Esophagus (tissue), 2 donors: Measurements from ENCODE around the gene TBKBP1. TPM values are rescaled to one million over a fixed set of nuclear protein-coding genes. Genes with fewer than 3 reads are reported as not detected.

ENCODE experiments used
- H3K27ac ChIP-seq, 2 donors: one replicate each; pipeline ENCODE4 v1.5.1; 2013; ENCODE audit warnings: low read depth in 2 of 2, mild to moderate bottlenecking in 2 of 2, inconsistent platforms in 1 of 2, low read length in 1 of 2, moderate library complexity in 1 of 2
- H3K27me3 ChIP-seq, 2 donors: one replicate each; pipeline ENCODE4 v1.6.1; 2013; ENCODE audit warnings: low read length in 2 of 2, control low read depth in 1 of 2, mild to moderate bottlenecking in 1 of 2; ENCODE audit not compliant: insufficient read depth in 2 of 2, control insufficient read depth in 1 of 2
- H3K36me3 ChIP-seq, 2 donors: one replicate each; pipeline ENCODE4 v1.6.1; 2013; ENCODE audit warnings: low read length in 1 of 2; ENCODE audit not compliant: control insufficient read depth in 2 of 2, insufficient read depth in 2 of 2
- H3K4me1 ChIP-seq, 2 donors: one replicate each; pipeline ENCODE4 v1.6.1; 2013; ENCODE audit warnings: low read length in 1 of 2; ENCODE audit not compliant: control insufficient read depth in 2 of 2, insufficient read depth in 2 of 2
- H3K4me3 ChIP-seq, 2 donors: one replicate each; pipeline ENCODE4 v1.5.1; 2013; ENCODE audit warnings: low read length in 2 of 2, mild to moderate bottlenecking in 2 of 2, low read depth in 1 of 2, moderate library complexity in 1 of 2
- H3K9me3 ChIP-seq, 2 donors: one replicate each; pipeline ENCODE4 v1.6.1; 2013; ENCODE audit warnings: mild to moderate bottlenecking in 2 of 2, low read depth in 1 of 2, low read length in 1 of 2, moderate library complexity in 1 of 2; ENCODE audit not compliant: control insufficient read depth in 2 of 2, insufficient read depth in 1 of 2
- WGBS, 2 donors: extraction: QIAGEN DNeasy Blood & Tissue Kit; methylation state at CpG; one replicate each; pipeline ENCODE4 v1.1.7; 2013; 5-methylcytosine and 5-hydroxymethylcytosine counted together
- polyA plus RNA-seq, 2 donors: library from polyadenylated mRNA; stranded (reverse); fragments of 200-250 nt; gene quantifications; one replicate each; pipeline ENCODE4 v1.2.3, GENCODE V29; 2013
- donor health status: healthy with polysubstance abuse.
- donor health status: Bipolar disorder and iron deficiency.

TBKBP1 gene
- polyA plus RNA-seq, 2 donors: 9.2 to 17.1 TPM

DNA sequence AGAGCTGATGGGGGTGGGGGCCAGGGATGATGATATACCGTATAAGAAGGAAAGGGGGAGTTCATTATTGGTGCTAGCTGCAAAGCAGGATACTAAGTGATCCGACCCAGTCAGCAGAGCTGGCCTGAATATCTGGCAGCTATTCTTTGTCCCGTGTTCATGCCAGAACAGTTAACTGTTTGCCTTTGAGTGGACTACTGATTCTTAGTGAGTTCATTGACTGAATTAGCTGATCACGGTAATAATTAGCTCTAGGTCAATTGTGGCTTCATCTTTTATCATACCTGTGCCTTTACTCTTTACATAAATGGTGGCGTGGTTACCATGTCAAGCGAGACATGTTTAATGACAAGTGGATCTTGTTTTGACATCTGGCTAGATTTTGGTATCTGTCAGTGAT lies 39.0 kb upstream of the TBKBP1 start:
- Histone ChIP-seq H3K4me1 (no peaks in the 10 kb centered on the region), H3K9me3 (no peaks in the 10 kb centered on the region), H3K4me3 (no peak overlapping the region), H3K36me3 (peaks cover 9 to 34% of the 10 kb centered on the region in 2 donors), H3K27ac (no peak overlapping the region), H3K27me3 (no peaks in the 10 kb centered on the region)
- 44 to 54% methylated on average over 6 of the region's 6 CpGs for WGBS, 2 donors

DNA sequence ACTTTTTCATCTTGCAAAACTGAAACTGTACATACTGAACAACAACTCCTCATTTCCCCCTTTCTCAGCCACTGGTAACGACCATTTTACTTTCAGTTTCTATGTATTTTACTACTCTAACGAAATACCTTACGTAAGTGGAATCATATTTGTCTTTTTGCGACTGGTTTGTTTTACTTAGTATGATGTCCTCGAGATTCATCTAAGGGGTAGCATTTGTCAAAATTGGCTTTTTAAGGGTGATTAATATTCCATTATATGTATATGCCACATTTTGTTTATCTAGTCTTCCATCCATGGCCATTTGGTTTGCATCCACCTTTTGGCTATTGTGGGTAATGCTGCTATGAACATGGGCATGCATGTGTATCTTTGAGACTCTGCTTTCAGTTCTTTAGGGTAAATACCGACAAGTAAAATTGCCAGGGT lies 33.9 kb upstream of the TBKBP1 start:
- no peak overlapping the region for H3K27ac ChIP-seq
- 52 to 62% methylated on average over 6 of the region's 6 CpGs for WGBS, 2 donors
- no peaks in the 10 kb centered on the region for H3K9me3 ChIP-seq
- no peaks in the 10 kb centered on the region for H3K4me1 ChIP-seq
- H3K4me3 ChIP-seq: no peak overlapping the region
- H3K36me3 ChIP-seq: peaks cover 17 to 35% of the 10 kb centered on the region in 2 donors
- H3K27me3 ChIP-seq: no peaks in the 10 kb centered on the region

DNA sequence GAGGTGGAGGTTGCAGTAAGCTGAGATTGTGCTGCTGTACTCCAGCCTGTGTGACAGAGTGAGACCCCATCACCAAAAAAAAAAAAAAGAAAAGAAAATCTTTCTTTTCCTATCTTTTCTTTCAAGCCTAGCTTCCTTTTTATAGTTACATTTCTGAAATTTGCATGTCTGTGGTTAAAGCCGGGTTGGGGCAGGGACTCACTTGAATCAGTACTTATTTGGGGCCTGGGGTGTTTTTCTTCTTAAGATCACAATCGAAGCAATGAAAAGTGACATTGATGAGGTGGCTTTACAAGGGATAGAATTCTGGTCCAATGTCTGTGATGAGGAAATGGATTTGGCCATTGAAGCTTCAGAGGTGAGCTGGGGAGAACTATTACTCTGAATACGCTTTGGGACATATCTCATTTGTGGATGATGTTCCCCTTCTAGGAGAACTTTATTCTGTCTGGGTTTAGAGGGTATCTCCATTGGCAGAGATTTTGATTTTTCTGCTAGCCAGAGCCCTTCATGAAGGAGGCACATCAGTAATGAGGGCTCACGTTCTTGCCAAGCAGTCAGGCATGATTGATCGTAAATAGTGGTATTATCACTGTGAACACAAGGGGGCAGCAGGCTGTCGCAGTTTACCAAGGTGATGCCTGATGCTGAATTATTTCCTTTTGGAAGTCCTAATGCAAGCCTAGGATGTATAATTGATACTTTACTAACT lies 29.9 kb upstream of the TBKBP1 start:
- peaks cover 11 to 16% of the 10 kb centered on the region in 2 donors for H3K36me3 ChIP-seq
- H3K4me3 ChIP-seq: no peak overlapping the region
- H3K9me3 ChIP-seq: no peaks in the 10 kb centered on the region
- H3K27me3 ChIP-seq: no peaks in the 10 kb centered on the region
- peak overlapping the region in 1 of 2 donors; percentile 1 for H3K27ac ChIP-seq
- WGBS, 2 donors: 40% methylated on average over 6 of the region's 6 CpGs
- no peaks in the 10 kb centered on the region for H3K4me1 ChIP-seq

DNA sequence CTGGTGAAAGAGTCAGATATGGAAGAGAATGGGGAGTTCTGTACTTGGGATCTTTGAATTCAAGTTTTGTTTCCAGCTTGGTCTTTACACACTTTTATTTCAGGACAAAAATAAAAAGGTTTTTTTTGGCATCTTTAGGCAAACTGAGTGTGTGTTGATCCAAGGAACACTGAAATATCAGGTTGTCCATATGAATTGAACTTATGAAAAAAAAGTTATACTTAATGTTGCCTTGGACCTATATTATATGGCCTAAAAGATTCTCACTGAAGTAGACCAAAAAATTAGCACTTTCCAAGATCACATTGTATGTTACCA lies 29.4 kb upstream of the TBKBP1 start:
- no peak overlapping the region for H3K4me3 ChIP-seq
- H3K27ac ChIP-seq: no peak overlapping the region
- peaks cover 13 to 18% of the 10 kb centered on the region in 2 donors for H3K36me3 ChIP-seq

DNA sequence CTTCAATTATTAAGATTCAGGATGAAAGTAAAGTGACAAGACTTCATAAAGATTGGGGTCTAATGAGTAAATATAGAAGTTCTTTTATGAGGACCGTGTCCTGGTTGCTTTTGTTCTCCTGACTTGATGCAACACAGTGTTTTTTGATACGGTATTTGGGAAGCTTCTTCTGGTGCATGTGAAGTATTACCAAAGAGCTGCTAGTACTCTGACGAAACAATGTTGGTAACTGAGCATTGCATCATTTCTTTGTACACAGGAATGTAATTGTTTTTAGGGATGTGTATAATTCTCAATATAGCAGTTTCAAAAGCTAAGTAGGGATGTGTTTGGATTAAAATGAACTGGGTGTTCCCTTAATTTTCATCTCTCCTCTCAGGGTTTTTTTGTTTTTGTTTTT lies 28.3 kb upstream of the TBKBP1 start:
- no peak overlapping the region for H3K4me3 ChIP-seq
- peaks cover 16 to 23% of the 10 kb centered on the region in 2 donors for H3K36me3 ChIP-seq
- 75% methylated on average over 3 of the region's 3 CpGs for WGBS, 2 donors
- no peak overlapping the region for H3K27ac ChIP-seq
- no peaks in the 10 kb centered on the region for H3K4me1 ChIP-seq
- H3K27me3 ChIP-seq: no peaks in the 10 kb centered on the region
- H3K9me3 ChIP-seq: no peaks in the 10 kb centered on the region

More for the DNA sequence above, 29.4 kb upstream of the TBKBP1 start:
- no peaks in the 10 kb centered on the region for H3K27me3 ChIP-seq
- no peaks in the 10 kb centered on the region for H3K9me3 ChIP-seq
- no peaks in the 10 kb centered on the region for H3K4me1 ChIP-seq

DNA sequence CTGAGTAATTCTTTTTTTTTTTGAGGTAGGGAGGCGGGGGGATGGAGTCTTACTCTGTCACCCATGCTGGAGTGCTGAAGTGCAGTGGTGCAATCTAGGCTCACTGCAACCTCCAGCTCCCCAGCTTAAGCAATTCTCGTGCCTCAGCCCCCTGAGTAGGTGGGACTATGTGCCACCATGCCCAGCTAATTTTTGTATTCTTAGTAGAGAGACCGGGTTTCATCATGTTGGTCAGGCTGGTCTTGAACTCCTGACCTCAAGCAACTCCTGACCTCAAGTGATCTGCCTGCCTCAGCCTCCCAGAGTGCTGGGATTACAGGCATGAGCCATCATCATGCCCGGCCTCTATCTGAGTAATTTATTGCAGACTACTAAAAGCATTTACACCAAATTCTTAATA lies 24.9 kb upstream of the TBKBP1 start:
- H3K27ac ChIP-seq: no peak overlapping the region
- 92% methylated on average over 4 of the region's 4 CpGs for WGBS, 2 donors

DNA sequence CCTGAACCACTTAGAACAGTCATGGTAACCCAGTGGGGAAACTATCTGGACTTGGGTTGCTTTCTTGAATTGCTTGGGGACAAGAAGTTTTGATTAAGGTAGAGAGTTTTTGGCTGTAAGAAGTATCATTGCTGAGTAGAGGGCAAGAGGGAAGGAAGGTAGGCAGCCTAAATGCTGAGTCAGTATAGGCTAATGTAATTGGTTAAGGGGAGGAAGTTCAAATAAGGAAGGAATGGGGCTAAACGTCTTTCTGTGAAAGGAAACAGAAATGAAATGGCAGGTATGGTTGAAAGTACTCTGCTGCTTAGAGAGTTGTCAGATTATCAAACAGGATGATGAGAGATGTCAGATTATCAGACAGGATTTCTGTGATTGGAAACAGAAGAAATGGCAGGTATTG lies 23.9 kb upstream of the TBKBP1 start:
- Histone ChIP-seq H3K27me3 (no peaks in the 10 kb centered on the region), H3K4me3 (no peak overlapping the region), H3K27ac (no peak overlapping the region), H3K9me3 (no peaks in the 10 kb centered on the region), H3K36me3 (peaks cover 15 to 37% of the 10 kb centered on the region in 2 donors), H3K4me1 (no peaks in the 10 kb centered on the region)
- WGBS, 2 donors: 10 to 21% methylated on average over 1 of the region's 1 CpG

More for the DNA sequence above, 24.9 kb upstream of the TBKBP1 start:
- H3K4me1 ChIP-seq: no peaks in the 10 kb centered on the region
- no peaks in the 10 kb centered on the region for H3K27me3 ChIP-seq
- H3K9me3 ChIP-seq: no peaks in the 10 kb centered on the region
- H3K4me3 ChIP-seq: no peak overlapping the region
- H3K36me3 ChIP-seq: peaks cover 18 to 29% of the 10 kb centered on the region in 2 donors

DNA sequence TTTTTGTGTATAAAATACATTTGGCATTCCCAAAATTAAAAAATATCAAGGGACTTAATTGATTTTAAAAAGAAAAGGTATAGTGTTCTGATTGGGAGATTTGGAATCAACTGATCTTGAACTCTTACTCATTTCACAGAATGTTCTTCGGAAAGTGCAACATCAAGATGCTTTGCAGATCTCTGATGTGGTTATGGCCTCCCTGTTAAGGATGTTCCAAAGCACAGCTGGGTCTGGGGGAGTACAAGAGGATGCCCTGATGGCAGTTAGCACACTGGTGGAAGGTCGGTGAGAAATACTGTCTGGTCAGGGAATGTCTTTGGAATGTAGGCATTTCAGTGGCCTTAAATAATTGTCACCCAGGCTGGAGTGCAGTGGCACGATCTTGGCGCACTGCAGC lies 19.5 kb upstream of the TBKBP1 start:
- no peak overlapping the region for H3K4me3 ChIP-seq
- WGBS, 2 donors: 85 to 88% methylated on average over 4 of the region's 4 CpGs
- no peaks in the 10 kb centered on the region for H3K9me3 ChIP-seq
- no peaks in the 10 kb centered on the region for H3K27me3 ChIP-seq
- H3K27ac ChIP-seq: no peak overlapping the region
- no peaks in the 10 kb centered on the region for H3K4me1 ChIP-seq
- H3K36me3 ChIP-seq: peaks cover 37 to 47% of the 10 kb centered on the region in 2 donors

DNA sequence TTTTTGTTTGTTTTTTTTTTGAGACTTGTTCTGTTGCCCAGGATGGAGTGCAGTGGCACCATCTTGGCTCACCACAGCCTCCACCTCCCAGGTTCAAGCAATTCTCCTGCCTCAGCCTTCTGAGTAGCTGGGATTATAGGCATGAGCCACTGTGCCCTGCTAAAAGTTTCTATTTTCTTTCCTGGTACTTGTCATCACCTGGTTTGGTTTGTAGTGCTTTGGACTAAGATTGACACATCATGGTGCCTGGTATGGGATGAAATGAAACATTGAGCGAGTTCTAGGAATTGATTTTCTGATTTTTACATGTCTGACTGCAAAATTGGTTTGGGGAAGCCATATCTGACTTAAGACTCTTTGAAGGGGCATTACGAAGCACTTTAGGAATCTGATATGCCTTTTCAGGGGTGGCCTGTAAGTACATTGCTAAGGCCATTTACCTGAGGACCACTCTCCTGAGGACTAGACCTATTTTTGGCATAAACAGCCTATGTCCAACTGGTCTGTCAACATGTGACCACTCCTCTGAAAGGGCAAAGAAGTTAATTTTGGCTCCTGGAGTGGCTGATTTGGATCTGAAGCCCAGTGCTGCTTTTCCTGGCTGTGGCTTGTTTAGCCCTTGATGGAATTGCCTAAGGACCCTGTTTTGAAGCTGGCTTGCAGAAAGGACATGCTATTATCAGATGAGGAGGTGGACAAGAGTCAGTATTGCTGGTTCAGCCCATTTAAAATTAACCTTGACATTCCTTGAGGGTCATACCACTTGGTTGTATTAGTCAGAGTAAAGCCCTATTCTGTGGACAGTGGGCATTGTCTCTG lies 18.4 kb upstream of the TBKBP1 start:
- no peak overlapping the region for H3K4me3 ChIP-seq
- H3K27ac ChIP-seq: no peak overlapping the region
- H3K36me3 ChIP-seq: peaks cover 34 to 51% of the 10 kb centered on the region in 2 donors
- no peaks in the 10 kb centered on the region for H3K4me1 ChIP-seq
- H3K27me3 ChIP-seq: no peaks in the 10 kb centered on the region
- WGBS, 2 donors: 95 to 98% methylated on average over 2 of the region's 2 CpGs
- H3K9me3 ChIP-seq: no peaks in the 10 kb centered on the region

DNA sequence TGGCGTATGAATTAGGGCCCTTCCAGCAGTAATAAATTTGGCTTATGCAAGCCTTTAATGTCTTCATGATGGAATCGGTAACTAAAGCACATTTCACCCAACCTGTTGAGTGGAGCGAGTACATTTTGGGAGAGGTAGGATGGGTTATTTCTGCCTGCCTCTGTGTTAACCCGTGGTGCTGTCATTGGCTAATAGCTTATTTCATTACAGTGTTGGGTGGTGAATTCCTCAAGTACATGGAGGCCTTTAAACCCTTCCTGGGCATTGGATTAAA lies 17.8 kb upstream of the TBKBP1 start:
- 88 to 93% methylated on average over 4 of the region's 4 CpGs for WGBS, 2 donors
- no peak overlapping the region for H3K27ac ChIP-seq
- H3K36me3 ChIP-seq: peaks cover 34 to 49% of the 10 kb centered on the region in 2 donors

More for the DNA sequence above, 17.8 kb upstream of the TBKBP1 start:
- Histone ChIP-seq H3K9me3 (no peaks in the 10 kb centered on the region), H3K4me3 (no peak overlapping the region), H3K27me3 (no peaks in the 10 kb centered on the region), H3K4me1 (no peaks in the 10 kb centered on the region)
